GM12865 (cell line): ENCODE measurements around the gene VPS11.

ENCODE experiments used
- DNase-seq: peaks from one replicate; pipeline ENCODE4 v3.0.0; 2010; ENCODE audit warnings: low read depth
- H3K4me3 ChIP-seq: 2 replicates; pipeline ENCODE4 v1.5.1; 2011; ENCODE audit warnings: mild to moderate bottlenecking, low read depth, low read length, control low read depth
- TF ChIP-seq, protein P1 (sequence below): IDR thresholded peaks from 2 replicates; pipeline ENCODE4 v1.5.1; 2011; ENCODE audit warnings: low read length, control low read depth, low read depth, inconsistent platforms; ENCODE audit not compliant: insufficient read depth; ENCODE audit errors: missing control alignments

The VPS11 gene

DNA sequence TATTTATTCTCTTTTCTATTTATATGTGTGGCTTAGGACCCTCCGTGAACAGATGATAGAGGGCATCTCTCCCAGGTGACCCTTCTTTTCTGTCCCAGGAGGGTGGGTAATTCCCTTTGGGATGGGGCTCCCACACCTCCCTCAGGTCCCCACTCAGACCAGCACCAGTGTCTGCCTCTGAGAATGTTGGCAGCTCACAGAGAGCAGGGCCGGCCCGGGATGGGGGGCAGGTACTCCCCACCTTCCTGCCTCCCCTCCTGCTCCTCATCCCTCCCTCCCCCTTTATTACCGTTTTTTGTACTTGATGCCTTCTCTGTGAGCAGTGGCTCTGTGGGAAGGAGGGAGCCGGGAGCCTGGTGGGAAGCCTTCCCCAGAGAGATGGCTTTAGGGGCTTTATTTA, 49.0 kb downstream of the VPS11 start:
- TF ChIP-seq, protein P1, sequence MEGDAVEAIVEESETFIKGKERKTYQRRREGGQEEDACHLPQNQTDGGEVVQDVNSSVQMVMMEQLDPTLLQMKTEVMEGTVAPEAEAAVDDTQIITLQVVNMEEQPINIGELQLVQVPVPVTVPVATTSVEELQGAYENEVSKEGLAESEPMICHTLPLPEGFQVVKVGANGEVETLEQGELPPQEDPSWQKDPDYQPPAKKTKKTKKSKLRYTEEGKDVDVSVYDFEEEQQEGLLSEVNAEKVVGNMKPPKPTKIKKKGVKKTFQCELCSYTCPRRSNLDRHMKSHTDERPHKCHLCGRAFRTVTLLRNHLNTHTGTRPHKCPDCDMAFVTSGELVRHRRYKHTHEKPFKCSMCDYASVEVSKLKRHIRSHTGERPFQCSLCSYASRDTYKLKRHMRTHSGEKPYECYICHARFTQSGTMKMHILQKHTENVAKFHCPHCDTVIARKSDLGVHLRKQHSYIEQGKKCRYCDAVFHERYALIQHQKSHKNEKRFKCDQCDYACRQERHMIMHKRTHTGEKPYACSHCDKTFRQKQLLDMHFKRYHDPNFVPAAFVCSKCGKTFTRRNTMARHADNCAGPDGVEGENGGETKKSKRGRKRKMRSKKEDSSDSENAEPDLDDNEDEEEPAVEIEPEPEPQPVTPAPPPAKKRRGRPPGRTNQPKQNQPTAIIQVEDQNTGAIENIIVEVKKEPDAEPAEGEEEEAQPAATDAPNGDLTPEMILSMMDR: no peak
- DNase-seq: no peak

DNA sequence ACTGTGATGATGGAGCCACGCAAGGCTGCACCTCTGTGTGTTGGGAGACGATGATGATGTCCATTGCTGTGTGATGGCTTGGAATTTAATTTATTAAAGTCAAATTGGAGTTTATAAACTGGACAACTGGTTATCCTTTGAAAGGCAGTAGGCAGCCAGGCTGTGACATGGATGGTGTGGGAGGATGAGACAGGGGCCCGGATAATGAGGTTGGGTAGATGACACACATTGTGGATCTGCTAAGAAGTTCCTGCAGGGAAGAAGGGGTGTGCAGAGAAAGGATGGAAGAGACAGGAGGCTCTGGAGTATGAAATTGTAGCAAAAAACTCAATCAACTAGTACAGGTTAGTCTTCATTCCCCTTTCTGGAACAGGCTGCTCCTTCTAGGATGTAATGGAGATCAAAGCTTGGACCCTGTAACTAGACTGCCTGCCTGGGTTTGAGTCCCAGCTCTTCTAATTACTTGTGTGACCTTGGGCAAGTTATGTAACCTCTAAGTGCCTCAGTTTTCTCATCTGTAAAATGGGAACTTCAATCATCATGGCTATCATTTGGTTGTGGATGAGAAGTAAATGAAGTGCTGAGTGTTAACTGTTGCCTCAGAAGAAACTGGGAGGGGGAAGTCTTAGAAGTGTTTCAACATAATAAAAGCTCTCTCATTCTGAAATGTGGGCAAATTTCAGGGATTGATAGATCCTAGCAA, 49.5 kb downstream of the VPS11 start:
- no peak overlapping the region for H3K4me3 ChIP-seq
- TF ChIP-seq, protein P1: no peak
- DNase-seq: no peak

More for the DNA sequence above, 49.0 kb downstream of the VPS11 start:
- H3K4me3 ChIP-seq: no peak overlapping the region

DNA sequence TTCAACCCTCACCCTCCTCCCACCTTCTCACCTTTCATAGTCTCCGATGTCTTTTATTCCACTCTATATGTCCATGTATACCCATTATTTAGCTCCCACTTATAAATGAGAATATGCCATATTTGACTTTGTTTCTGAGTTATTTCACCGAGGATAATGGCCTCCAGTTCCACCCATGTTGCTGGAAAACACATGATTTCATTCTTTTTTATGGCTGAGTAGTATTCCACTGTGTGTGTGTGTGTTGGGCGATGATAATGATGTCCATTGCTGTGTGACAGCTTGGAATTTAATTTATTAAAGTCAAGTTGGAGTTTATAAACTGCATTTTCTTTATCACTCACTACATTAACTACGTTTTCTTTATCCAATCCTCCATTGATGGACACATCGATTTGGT, 50.6 kb downstream of the VPS11 start:
- H3K4me3 ChIP-seq: no peak overlapping the region
- no peak for DNase-seq
- TF ChIP-seq, protein P1: no peak

DNA sequence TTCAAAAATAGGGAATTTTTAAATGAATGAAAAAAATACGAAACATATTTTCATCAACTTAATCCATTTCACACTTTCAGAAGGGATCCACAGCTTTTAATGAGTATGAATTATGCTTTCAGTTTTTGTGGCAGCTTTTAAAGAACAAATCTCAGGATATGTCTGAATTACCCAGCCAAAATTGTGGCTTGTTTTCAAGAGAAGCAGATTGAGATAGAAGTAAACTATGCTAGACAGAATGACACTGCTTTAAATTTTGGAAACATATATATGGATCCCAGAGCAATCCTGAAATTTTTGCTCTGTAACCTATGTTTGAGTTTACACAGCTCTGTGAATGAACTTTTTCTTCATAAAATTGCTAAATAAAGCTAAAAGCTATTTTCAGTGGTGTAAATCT, 51.3 kb downstream of the VPS11 start:
- no peak overlapping the region for H3K4me3 ChIP-seq
- TF ChIP-seq, protein P1: no peak
- DNase-seq: no peak

DNA sequence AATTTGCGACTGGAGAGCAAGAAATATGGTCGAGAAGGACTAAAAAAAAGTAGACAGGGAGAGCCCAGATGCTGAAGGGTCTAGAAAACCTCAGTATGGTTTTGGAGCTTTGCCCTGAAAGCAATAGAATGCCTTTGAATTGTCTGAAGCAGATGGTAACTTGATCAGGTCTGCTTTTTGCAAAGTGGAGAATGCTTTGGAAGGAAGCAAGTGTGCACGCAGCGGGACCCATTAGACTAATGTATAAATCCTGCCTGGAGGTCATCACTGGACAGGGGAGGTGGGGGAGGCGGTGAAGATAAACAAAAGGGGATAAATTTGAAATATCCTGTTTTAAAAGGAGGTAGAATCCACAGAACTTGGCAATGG, 53.0 kb downstream of the VPS11 start:
- TF ChIP-seq, protein P1: no peak
- no peak for DNase-seq
- peak overlapping the region; percentile 58 for H3K4me3 ChIP-seq

DNA sequence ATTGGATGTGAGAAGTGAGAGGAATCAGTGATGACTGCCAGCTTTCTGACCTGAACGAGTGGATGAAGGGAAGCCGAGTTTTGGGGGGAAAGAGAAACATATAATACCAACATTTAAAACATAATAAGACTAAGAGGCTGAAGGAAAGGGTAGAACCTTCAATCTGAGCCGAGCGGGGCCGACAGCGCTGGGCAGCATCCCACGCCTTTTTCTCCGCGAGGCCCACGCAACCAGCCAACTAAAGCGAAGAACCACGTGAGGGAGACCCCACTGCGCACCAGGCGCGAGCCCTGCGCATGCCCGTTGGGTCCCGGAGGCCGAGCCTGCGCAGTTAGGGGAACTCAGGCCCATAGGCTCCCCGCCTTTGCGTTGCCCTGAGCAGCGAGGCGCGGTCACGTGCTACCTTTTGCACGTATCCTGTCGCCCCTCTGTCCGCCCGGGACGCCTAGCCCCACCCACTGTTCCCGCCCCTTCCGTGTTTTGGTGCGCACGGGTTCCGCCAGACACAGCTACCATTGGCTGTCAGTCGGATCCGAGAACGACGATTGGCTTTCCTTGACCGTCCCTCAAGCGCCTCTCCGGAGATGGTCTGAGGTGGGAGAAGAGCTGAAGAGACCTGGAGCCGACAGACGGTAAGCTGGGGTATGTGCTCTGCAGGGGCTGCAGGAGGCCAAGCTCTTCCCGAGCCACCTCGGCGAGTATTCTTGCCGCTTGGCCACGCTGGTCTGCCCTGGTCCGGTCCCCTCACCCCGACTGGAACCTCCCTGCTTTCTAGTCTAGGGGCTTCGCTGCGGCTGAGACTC, 53.6 kb downstream of the VPS11 start, which contains the start of gene HINFP:
Gene HINFP (plus strand): TSS at position 573 of the 803 bp plus-strand sequence. CDS start 5,365 bp downstream, outside the sequence.
- DNase-seq: peak; percentile 100
- peak within 1 kb of the TSS; percentile 96 for H3K4me3 ChIP-seq
- TF ChIP-seq, protein P1: no peak
